ENCODE data around the gene CCNJ.

The CCNJ gene

GRCh38 chr10:96053985-96054384 is 10.6 kb downstream of the CCNJ start:
- in situ Hi-C loops (cut with MboI; ENCODE audit: low sequenced_read_pairs), result no loop called here

DNA sequence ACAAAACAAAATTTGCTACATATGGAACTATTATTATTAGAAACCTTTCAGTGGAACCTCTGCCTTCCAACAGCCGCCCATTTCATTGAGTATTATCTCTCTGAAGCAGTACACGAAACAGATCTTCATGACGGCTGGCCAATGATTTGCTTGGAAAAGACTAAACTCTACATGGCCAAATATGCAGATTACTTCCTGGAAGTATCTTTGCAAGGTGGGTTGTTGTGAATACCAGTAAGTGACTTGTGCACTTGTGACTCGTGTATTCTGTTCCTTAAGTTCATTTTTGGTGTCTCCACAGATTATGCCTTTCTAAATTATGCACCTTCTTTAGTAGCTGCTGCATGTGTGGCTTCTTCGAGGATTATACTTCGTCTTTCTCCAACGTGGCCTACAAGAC is 13.4 kb downstream of the CCNJ start:
- in situ Hi-C loops (cut with MboI; ENCODE audit: low sequenced_read_pairs), result no loop called here

GRCh38 chr10:96061232-96061631 is 17.8 kb downstream of the CCNJ start:
- in situ Hi-C loops (cut with MboI; ENCODE audit: low sequenced_read_pairs), result no loop called here

GRCh38 chr10:96072674-96073073 is 29.3 kb downstream of the CCNJ start:
- in situ Hi-C loops (cut with MboI; ENCODE audit: low sequenced_read_pairs), result no loop called here

DNA sequence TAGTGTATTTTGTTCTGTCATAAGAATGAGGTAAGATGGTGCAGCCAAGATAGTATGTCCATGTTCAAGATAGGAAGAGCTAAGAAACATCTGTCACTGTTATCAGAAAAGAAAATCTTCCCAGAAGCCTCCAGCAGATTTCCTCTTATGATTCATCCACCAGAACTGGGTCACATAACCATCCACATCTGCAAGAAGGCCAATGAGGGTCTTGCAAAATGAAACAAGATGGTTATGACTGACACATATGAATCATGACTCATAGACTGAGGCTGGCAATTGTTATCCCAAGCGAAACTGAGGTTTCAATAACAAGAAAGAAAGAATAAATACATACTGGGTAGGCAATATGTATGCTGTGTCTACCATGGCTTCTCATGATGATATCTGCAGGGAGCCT is 30.3 kb downstream of the CCNJ start:
- in situ Hi-C loops (cut with MboI; ENCODE audit: low sequenced_read_pairs), result no loop called here

DNA sequence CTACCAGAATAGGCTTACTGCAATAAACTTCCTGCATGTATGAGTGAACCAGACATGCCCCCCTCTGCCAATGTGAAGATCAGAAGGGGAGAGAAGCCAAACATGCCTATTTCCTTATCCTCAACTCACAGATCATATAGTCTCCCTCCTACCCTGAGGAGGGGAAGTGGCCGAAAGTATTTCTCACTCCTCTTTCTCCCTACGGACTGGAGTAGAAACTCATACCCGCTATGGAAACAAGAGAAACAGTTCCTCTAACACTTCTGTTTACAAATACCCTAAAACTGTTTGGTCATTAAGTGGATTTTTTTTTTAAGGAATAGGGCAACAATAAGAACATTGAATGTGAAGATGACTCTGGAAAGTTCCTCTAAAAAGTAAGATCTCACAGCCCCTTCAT is 31.4 kb downstream of the CCNJ start:
- in situ Hi-C loops (cut with MboI; ENCODE audit: low sequenced_read_pairs), result no loop called here

DNA sequence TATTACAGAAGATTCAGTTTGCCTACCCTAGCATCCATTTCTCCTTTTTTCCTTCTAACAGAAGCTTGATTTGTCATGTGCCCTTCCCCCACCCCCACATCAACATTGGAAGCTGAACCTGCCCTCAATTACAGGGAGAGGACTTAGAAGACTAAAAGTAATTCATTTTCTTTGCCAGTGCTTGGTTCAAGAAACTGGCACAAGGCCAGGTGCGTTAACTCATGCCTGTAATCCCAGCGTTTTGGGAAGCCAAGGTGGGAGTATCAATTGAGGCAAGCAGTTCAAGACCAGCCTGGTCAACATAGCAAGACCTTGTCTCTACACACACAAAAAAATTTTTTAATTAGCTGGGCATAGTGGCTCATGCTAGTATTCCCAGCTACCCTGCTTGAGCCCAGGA is 32.6 kb downstream of the CCNJ start:
- in situ Hi-C loops (cut with MboI; ENCODE audit: low sequenced_read_pairs), result no loop called here

GRCh38 chr10:96077156-96077555 is 33.8 kb downstream of the CCNJ start:
- in situ Hi-C loops (cut with MboI; ENCODE audit: low sequenced_read_pairs), result no loop called here

GRCh38 chr10:96082153-96082552 is 38.8 kb downstream of the CCNJ start:
- in situ Hi-C loops (cut with MboI; ENCODE audit: low sequenced_read_pairs), result no loop called here

GRCh38 chr10:96082748-96083147 is 39.4 kb downstream of the CCNJ start:
- in situ Hi-C loops (cut with MboI; ENCODE audit: low sequenced_read_pairs), result no loop called here

DNA sequence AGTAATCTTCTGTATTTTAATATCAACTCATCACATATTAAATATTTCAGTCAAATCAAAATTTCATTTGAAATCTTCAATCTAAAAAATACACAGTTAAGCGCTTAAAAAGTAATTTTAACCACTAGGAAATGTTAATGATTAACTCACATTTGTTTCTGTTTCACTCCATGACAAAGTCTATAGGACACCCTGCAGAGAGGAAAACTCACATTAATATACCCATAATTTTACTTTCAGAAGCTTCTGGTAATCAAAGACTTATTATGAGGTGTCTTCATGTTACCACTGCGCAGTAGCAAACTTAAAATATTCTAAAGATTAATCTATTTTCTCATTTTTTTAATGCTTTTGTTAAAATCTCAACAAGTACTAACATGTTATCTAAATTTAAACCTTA is 45.7 kb downstream of the CCNJ start:
- in situ Hi-C loops (cut with MboI; ENCODE audit: low sequenced_read_pairs), result no loop called here

DNA sequence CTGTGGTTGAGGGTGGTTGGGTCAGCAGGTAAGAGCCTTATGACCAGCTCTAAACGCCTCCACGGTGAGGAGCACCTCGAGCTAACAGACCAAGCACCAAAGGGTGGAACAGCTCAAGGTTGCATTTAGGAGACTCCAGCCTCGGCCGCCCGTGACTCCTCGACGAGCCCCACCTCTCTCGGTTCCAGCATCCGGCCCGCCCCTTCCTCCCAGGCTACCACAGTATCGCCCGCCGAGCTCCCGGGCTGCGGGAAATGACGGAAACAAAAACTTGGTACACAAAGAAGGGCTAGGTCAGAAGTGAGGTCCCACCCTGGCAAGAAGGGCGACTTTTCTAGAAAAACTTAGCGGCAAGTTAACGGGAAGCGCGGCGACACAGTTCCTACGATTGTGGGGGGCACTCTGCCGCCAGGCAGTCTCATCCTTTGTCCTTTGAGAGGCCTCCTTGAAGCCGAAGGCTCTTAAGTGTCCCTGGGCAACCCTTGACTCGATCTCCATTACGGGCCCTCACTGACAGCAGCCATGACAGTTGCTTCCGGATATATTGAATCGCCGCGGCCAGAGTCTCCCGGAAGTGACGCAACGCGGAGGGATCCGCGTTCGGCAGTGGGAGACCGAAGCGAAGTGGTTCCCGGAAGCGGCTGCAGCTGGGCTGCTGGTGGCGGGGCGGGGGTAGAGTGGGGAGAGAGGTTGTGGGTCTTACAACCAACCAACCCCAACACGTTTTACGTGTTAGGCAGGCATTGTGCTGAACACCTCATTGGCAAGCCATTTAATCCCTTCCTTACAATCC is 46.5 kb downstream of the CCNJ start:
- in situ Hi-C loops (cut with MboI; ENCODE audit: low sequenced_read_pairs), result no loop called here

GRCh38 chr10:96090463-96090800 is 47.0 kb downstream of the CCNJ start:
- in situ Hi-C loops (cut with MboI; ENCODE audit: low sequenced_read_pairs), result no loop called here

DNA sequence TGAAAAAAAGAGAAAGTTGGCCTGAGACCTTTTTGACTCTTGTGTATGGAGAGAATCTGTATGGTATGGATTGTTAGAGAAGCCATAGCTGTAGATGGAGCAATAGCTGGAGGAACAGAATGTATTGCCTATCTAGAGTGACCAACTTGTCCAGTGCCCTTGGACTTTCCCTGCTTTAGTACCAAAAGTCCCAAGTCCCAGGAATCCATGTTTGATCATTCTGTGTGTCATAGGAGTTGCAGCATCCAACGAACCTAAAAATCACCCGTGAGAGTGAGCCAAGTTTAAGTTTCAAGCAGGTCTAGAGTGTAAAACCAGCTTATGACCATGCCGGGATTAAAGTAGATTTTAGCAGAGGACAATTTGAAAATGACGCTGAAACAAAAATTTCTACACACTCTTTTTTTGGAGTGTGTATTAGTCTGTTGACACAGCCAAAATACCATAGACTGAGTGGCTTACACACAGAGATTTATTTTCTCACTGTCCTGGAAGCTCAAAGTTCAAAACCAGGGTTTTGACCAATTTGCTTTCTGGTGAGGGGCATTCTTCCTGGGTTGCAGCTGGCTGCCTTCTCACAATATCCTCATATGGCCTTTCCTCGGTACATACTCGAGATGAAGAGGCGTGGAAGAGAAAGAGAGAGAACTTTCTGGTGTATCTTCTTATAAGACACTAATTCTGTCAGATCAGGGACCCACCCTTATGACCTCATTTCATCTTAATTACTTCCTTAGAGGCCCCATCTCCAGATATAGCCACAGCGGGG is 49.8 kb downstream of the CCNJ start:
- in situ Hi-C loops (cut with MboI; ENCODE audit: low sequenced_read_pairs), result no loop called here

GRCh38 chr10:96093948-96094347 is 50.6 kb downstream of the CCNJ start:
- in situ Hi-C loops (cut with MboI; ENCODE audit: low sequenced_read_pairs), result no loop called here

DNA sequence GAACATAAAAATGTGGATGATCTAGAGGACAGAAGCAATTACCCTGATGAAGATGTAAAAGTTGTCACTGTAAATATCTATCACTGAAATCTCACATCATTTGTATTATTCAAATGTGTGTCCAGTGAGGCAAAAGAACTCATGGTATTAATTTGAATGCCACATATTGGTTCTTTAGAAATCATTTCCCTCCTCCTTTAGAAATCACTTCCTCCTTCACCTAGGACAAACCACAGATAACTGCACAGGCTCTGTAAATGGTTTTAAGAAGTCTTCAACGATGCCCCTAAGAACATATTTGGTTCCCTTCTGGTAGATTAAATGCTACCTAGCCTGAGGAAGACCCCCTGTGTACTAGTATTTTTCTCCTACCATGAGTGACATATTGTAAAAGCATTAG is 53.6 kb downstream of the CCNJ start:
- in situ Hi-C loops (cut with MboI; ENCODE audit: low sequenced_read_pairs), result no loop called here

DNA sequence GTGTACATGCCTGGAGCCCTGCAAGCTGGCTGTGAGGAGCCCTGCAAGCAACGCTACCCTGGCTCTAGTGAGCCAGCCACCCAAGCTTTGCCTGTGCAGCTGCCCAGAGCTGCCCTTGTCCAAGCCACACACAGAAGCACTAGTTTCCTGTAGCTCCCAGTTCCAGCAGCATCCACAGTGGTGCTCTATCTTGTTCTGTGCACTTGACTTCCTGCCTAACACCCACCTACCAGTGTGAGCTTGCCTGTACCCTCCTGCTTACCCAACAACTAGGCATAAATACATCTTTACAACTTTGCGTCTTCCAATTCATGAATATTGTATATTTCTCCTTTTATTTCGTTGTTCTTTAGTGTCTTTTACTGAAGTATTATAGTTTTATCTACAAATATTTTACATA is 54.5 kb downstream of the CCNJ start:
- in situ Hi-C loops (cut with MboI; ENCODE audit: low sequenced_read_pairs), result no loop called here

GRCh38 chr10:96107623-96108038 is 64.2 kb downstream of the CCNJ start:
- in situ Hi-C loops (cut with MboI; ENCODE audit: low sequenced_read_pairs), result no loop called here

Data from HL-60/S4 treated with phorbol 12-myristate 13-acetate at 8.2 ng/mL for 4 days and 3 days (cell line).